ENCODE data around the gene ZNF444.
"Not testable (repeated sequence)": the region's sequence is repeated elsewhere in the genome, so short reads cannot be mapped to it uniquely, and the experiment has no call there.

ZNF444 gene

DNA sequence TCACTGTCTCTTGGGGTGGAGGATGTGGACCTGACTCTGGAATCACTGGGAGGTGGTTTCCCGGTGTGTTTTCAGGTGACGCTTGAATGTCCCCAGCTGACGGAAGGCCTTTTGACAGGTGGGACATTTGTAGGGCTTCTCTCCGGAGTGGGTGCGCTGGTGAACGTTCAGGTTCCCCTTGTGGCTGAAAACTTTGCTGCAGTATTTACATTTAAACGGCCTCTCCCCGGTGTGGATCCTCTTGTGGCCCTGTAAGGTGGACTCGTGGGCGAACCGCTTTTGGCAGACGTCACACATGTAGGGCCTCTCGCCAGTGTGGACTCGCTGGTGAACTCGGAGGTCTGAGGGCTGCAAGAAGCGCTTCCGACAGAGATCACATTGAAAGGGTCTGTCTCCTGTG lies 48.7 kb downstream of the ZNF444 start:
- DNase-seq = no peak

DNA sequence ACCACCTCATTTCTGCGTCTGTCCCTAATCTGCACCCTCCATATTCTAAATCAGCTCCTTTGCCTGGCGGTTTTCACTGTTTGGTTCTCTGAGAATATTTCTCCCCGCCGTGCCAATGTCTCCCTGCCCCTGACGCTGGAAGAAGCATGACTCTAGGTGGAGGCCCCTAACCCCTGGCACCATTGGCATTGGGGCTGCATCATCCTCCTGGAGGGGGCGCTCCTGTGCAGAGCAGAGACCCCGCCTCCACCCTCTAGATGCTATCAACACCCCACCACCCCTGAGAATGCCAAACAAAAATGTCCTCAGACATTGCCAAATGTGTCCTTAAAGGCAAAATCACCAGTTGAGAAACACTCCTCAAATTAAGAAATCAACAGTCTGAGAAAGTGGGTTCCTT lies 50.0 kb downstream of the ZNF444 start:
- DNase-seq = no peak

DNA sequence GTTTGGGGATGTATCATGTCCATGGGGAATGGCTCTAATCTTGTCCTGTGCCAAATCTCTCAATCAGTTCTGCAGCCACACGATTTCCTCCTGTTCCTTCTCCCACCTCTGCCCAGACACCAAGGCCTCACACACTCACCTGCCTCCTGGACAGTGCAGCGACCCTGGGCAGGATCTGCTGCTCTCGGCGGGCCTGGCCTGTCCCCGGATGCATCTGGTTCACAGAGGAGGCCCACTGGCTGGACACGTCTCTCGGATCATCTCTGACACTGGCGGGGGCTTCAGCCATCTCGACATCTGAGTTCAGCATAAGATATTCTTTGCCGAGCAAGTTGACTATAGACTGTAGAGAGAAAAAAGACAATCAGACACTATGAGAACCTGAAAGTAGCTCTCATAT lies 50.6 kb downstream of the ZNF444 start:
- no peak for DNase-seq

DNA sequence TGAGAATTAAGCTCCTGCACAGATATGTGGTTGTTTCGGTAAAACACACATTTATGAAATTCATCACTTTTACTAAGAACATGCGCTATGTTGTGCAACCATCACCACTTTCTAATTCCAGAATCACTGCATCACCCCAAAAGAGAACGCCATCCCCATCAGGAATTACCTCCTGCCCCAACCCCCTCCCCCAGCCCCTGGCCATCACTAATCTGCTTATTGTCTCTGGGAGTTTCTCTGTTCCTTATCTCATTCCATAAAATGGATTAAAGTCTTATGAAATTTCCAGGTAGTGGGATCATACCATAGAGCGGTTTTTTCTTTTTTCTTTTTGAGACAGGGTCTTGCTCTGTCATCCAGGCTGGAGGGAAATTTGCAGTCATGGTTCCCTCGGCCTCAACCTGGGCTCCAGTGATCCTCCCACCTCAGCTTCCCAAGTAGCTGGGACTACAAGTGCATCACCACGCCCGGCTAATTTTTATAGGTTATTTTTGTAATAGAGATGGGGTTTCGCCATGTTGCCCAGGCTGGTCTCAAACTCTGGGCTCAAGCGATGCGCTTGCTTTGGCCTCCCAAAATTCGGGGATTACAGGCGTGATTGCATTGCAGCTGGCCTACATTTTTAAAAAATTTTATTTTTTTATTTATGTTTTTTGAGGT lies 53.0 kb downstream of the ZNF444 start:
- no peak for DNase-seq

DNA sequence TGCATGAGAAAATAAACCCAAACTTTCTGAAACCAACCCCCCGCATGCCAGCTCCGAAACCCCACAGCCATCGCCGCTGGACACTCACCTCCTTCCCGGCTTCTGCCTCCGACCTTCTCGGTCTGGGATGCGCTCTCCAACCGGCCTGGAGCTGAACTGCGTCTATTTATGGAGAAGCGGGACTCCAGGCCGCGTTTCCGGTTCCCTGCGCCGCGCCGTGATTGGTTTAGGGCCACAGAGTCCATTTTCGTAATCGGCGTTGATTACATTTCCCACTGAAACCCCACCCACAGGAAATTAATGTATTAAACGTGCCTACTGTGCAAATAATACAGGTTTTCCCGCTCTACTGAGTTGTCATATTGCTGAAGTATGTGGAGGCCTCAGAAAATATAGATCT lies 56.6 kb downstream of the ZNF444 start, which contains the start of gene ZSCAN5B:
Gene ZSCAN5B (minus strand): TSS at position 138 of the 400 bp plus-strand sequence. CDS start 4,731 bp downstream, outside the sequence.
- DNase-seq = not testable (repeated sequence)

DNA sequence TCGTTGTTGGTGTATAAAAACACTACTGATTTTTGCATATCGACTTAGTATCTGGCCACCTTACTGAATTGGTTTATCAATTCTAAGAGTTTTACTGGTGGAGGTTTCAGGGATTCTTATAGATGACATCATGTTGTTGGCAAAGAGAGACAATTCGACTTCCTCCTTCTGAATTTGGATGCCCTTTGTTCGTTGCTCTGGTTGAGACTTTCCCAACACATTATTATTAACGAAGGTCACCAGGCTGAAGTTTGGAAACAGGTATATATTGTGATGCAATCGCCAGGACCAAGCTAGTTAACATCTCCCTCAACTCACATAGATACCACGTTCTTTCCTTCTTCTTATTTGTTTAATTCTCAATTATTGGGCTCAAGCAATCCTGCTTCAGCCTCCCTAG lies 58.6 kb downstream of the ZNF444 start:
- no peak for DNase-seq

DNA sequence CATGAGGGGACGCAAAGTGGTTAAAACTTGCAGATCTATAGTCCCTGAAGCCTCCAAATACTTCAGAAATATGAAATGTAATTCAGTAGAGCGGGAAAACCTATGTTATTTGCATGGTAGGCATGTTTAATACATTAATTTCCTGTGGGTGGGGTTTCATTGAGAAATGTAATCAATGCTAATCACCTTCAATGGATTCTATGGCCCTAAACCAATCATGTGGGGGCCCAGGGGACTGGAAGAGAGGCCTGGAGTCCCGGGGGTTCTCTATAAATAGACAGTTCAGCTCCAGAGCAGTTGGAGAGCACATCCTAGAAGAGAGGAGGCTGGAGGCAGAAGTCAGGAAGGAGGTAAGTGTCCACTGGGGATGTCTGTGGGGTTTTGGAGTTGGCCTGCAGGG lies 60.9 kb downstream of the ZNF444 start, which contains the start of gene ZSCAN5C:
Gene ZSCAN5C (plus strand): TSS at position 301 of the 400 bp plus-strand sequence. CDS start 3,641 bp downstream, outside the sequence.
- no peak for DNase-seq

DNA sequence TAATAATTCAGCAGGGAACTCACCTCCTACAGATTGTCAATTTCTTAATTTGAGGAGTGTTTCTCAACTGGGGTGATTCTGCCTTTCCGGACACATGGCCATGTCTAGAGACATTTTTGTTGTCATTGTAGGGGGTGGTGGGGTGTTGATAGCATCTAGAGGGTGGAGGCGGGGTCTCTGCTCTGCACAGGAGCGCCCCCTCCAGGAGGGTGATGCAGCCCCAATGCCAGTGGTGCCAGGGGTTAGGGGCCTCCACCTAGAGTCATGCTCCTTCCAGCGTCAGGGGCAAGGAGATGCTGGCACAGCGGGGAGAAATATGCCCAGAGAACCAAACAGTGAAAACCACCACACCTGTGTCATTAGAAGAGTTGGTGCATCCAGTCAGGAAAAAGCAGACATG lies 66.5 kb downstream of the ZNF444 start:
- DNase-seq = not testable (repeated sequence)

DNA sequence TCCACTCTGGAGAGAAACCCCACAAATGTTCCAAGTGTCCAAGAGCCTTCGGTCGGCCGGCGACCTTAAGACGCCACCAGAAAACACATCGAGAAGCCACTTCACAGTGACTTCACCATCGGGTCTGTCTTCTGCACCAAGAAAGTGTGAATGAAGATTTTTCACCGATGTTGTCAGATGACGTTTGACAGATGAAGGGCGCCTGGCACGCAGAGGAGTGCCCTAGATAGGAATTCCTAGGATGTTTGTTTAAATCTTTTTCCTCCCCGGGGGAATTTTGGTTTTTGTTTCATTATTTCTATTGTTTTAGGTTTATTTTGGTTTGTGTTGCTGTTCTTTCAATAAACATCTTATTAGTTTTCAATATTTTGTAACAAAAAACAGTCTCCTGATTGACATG lies 68.0 kb downstream of the ZNF444 start:
- no peak for DNase-seq

DNA sequence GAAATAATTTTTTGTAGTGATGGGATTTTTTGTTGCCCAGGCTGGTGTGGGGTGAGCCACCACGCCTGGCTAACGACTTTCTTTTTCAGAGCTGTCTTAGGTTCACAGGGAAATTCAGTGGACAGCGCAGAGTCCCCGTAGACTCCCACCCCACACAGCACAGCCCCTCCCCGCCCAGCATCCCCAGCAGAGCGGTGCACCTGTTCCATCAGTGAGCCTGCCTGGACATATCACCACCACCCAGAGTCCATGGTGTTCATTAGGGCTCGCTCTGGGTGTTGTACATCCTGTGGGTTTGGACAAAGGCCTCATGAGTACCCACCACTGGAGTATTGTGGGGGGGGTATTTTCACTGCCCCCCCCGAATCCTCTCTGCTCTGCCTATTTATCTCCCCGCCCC lies 68.9 kb downstream of the ZNF444 start:
- not testable (repeated sequence) for DNase-seq

Data from T-helper 1 cell (primary cell).